Mesendoderm (in vitro differentiated cells): Measurements from ENCODE around the gene LY86.
A peak's percentile ranks its signal among the peaks of the same experiment; 100 is the strongest.

Experiments
- DNase-seq: peaks from one replicate; pipeline ENCODE4 v3.0.0; 2013
- H2AK5ac ChIP-seq: 2 replicates; pipeline ENCODE4 v1.6.1; 2013; ENCODE audit warnings: low read length, inconsistent platforms
- H2BK120ac ChIP-seq: 2 replicates; pipeline ENCODE4 v1.6.1; 2013; ENCODE audit warnings: low read depth, mild to moderate bottlenecking, low read length, moderate library complexity, mixed read lengths
- H2BK15ac ChIP-seq: replicated peaks from 2 replicates; pipeline ENCODE4 v1.6.1; 2013; ENCODE audit warnings: low read depth, mild to moderate bottlenecking, moderate library complexity
- H2BK5ac ChIP-seq: 2 replicates; pipeline ENCODE4 v1.6.1; 2013; ENCODE audit warnings: low read length, inconsistent platforms
- H3K18ac ChIP-seq: 2 replicates; pipeline ENCODE4 v1.6.1; 2013; ENCODE audit warnings: mild to moderate bottlenecking, low read length, mixed read lengths
- H3K23ac ChIP-seq: one replicate; pipeline ENCODE4 v1.6.1; 2013; ENCODE audit warnings: low read length
- H3K27ac ChIP-seq: 2 replicates; pipeline ENCODE4 v1.5.1; 2013; ENCODE audit warnings: low read depth, mild to moderate bottlenecking, inconsistent platforms, low read length, moderate library complexity
- H3K27me3 ChIP-seq: 2 replicates; pipeline ENCODE4 v1.6.1; 2013; ENCODE audit warnings: low read length, control low read depth, mild to moderate bottlenecking, inconsistent platforms; ENCODE audit not compliant: insufficient read depth, poor library complexity
- H3K36me3 ChIP-seq: 2 replicates; pipeline ENCODE4 v1.6.1; 2013; ENCODE audit warnings: low read length, inconsistent platforms; ENCODE audit not compliant: control insufficient read depth, insufficient read depth
- H3K4ac ChIP-seq: one replicate; pipeline ENCODE4 v1.6.1; 2013; ENCODE audit warnings: low read depth, mild to moderate bottlenecking, low read length, moderate library complexity
- H3K4me1 ChIP-seq: 2 replicates; pipeline ENCODE4 v1.6.1; 2013; ENCODE audit warnings: low read depth, low read length, inconsistent platforms; ENCODE audit not compliant: control insufficient read depth
- H3K4me2 ChIP-seq: 2 replicates; pipeline ENCODE4 v1.6.1; 2013; ENCODE audit warnings: low read length
- H3K4me3 ChIP-seq: 2 replicates; pipeline ENCODE4 v1.5.1; 2013; ENCODE audit warnings: mild to moderate bottlenecking, low read length
- H3K56ac ChIP-seq: one replicate; pipeline ENCODE4 v1.6.1; 2013; ENCODE audit warnings: low read length
- H3K79me1 ChIP-seq: 2 replicates; pipeline ENCODE4 v1.6.1; 2013; ENCODE audit warnings: low read length, inconsistent platforms
- H3K79me2 ChIP-seq: 2 replicates; pipeline ENCODE4 v1.6.1; 2013; ENCODE audit warnings: mild to moderate bottlenecking, low read length; ENCODE audit not compliant: control insufficient read depth, insufficient read depth
- H3K9ac ChIP-seq: 2 replicates; pipeline ENCODE4 v1.6.1; 2013; ENCODE audit warnings: low read length, inconsistent platforms
- H4K5ac ChIP-seq: one replicate; pipeline ENCODE4 v1.6.1; 2013; ENCODE audit warnings: low read length
- H4K8ac ChIP-seq: one replicate; pipeline ENCODE4 v1.6.1; 2013; ENCODE audit warnings: low read depth, mild to moderate bottlenecking, control low read depth, low read length, moderate library complexity
- WGBS: extraction: QIAGEN DNeasy Blood & Tissue Kit; methylation state at CpG from one replicate; pipeline ENCODE4 v1.1.7; 2013; ENCODE audit warnings: low lambda C conversion rate, missing lambda C conversion rate; ENCODE audit not compliant: insufficient coverage; ENCODE audit errors: extremely low coverage; 5-methylcytosine and 5-hydroxymethylcytosine counted together

Gene LY86

DNA sequence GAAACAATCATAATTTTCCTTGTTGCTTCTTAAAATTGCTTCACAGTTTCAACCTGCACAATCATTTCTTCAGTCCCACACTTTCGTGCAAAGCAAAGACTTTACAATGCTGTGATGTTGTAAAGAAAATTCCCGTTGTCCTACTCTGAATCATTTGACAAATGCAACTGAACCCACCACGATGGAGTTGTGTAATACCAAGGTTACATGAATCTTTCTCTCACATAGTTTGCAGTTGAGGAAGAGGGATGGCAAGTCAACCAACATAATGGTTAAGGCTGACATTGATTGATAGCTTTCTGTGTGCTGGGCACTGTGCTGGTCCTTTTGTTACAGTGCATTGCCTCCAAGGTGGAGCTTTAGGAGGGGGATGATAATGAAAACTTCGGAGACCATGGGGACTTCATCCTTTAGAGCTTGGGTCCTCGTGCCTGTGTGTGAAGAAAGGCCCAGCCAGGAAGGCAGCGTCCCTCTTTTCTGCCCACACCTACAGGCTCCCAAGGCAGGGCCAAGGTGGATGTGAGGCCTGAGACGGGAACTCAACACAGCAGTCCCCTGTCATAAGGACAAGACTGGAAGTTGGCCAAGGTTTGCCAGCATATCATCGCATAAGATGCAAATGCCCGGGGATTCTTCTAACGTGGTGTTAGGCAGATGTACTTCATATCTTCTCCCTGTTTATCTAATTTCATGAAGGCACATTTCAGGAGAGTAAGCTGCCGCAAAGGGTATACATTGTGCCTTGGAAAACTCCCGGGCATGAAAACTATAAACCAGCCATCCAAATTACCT is 96.9 kb downstream of the LY86 start:
- Histone ChIP-seq H3K4me2 (no peak overlapping the region), H3K56ac (no peak overlapping the region), H3K23ac (no peak overlapping the region), H2BK15ac (no peak overlapping the region), H3K4me1 (peaks cover 2% of the 10 kb centered on the region), H4K8ac (no peak overlapping the region), H3K4me3 (no peak overlapping the region), H3K9ac (no peak overlapping the region), H2AK5ac (no peak overlapping the region), H3K36me3 (no peaks in the 10 kb centered on the region), H3K79me1 (no peaks in the 10 kb centered on the region), H2BK120ac (no peak overlapping the region), H2BK5ac (no peak overlapping the region), H3K27ac (no peak overlapping the region), H3K4ac (no peak overlapping the region), H3K79me2 (no peaks in the 10 kb centered on the region), H3K27me3 (no peaks in the 10 kb centered on the region), H4K5ac (no peak overlapping the region), H3K18ac (no peak overlapping the region)
- no CpG with 5 or more reads among the region's 12 CpGs for WGBS
- no peak for DNase-seq

- Histone ChIP-seq H3K4ac (no peak overlapping the region), H3K79me1 (no peaks in the 10 kb centered on the region), H3K18ac (no peak overlapping the region), H3K9ac (no peak overlapping the region), H3K36me3 (no peaks in the 10 kb centered on the region), H3K4me2 (no peak overlapping the region), H3K4me3 (no peak overlapping the region), H4K5ac (no peak overlapping the region), H3K56ac (no peak overlapping the region), H4K8ac (no peak overlapping the region), H3K27me3 (no peaks in the 10 kb centered on the region), H3K79me2 (no peaks in the 10 kb centered on the region), H2AK5ac (no peak overlapping the region), H3K4me1 (peaks cover 2% of the 10 kb centered on the region), H2BK5ac (no peak overlapping the region), H3K27ac (no peak overlapping the region), H2BK15ac (no peak overlapping the region), H2BK120ac (no peak overlapping the region), H3K23ac (no peak overlapping the region)
- DNase-seq = no peak
- WGBS = no CpG with 5 or more reads among the region's 7 CpGs
Observed at GRCh38 chr6:6686176-6686575, 97.7 kb downstream of the LY86 start.

DNA sequence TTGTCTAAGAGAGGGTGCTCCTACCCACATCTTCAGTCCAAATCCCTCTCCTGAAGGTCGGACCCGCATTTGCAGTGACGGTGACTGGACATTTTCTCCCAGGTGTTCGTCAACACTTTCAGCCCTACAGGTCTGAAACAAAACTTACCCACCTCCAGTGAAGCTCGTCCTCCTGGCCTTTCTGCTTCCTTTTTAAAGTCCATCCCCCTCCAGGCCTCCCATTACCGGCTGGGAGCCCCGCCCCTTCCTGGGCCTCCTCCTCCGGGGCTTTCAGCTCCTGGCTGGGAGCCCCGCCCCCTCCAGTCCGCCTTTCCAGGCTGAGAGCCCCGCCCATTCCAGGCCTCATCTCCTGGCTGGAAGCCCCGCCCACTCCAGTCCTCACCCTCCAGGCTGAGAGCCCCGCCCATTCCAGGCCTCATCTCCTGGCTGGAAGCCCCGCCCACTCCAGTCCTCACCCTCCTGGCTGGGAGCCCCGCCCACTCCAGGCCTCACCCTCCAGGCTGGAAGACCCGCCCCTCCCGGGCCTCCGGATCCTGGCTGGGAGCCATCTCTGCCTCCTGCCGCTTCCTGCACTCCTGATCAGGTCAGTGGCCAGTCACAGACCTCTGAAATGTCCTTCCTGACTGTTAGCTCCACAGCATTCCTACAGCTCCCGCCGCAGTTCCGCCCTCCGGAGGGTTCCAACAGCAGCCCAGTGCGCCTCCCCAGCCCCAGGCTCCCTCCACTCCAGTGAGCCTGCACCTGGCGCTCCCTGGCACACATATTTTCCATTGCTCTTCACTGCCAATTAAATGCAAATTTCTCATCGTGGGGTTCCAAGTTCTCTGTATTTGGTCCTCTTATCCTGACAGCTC is 98.5 kb downstream of the LY86 start:
- no peaks in the 10 kb centered on the region for H3K79me1 ChIP-seq
- peaks cover 2% of the 10 kb centered on the region for H3K4me1 ChIP-seq
- peak overlapping the region; percentile 71 for H3K9ac ChIP-seq
- H2BK120ac ChIP-seq = no peak overlapping the region
- no peak overlapping the region for H2BK5ac ChIP-seq
- no peak overlapping the region for H4K5ac ChIP-seq
- no peak overlapping the region for H3K4ac ChIP-seq
- no peak overlapping the region for H3K23ac ChIP-seq
- peak overlapping the region; percentile 33 for H3K18ac ChIP-seq
- H3K27me3 ChIP-seq = no peaks in the 10 kb centered on the region
- no peak overlapping the region for H4K8ac ChIP-seq
- H3K27ac ChIP-seq = peak overlapping the region; percentile 68
- H3K4me3 ChIP-seq = peak overlapping the region; percentile 10
- no peak overlapping the region for H2AK5ac ChIP-seq
- no peak overlapping the region for H2BK15ac ChIP-seq
- no peaks in the 10 kb centered on the region for H3K79me2 ChIP-seq
- H3K56ac ChIP-seq = peak overlapping the region; percentile 85
- H3K36me3 ChIP-seq = no peaks in the 10 kb centered on the region
- peak overlapping the region; percentile 81 for H3K4me2 ChIP-seq
- peak; percentile 98 for DNase-seq
- WGBS = no CpG with 5 or more reads among the region's 26 CpGs

DNA sequence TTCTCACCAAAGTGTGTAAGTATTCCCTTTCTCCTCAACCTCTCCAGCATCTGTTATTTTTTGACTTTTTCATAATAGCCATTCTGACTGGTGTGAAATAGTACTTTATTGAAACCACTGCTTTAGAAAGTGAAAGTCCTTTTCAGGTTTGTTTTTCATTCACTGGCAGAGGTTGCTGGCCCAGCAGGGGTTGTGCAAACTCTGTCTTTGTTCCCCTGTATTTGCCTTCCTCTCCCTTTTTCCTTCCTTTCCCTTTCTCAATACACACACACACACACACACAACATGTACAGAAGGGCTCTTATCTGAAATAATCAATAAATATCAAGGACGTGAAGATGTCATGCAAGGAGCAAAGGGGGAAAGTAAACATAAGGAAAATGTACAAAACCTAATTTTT is 99.8 kb downstream of the LY86 start:
- Histone ChIP-seq H3K79me1 (no peaks in the 10 kb centered on the region), H3K27ac (no peak overlapping the region), H3K23ac (no peak overlapping the region), H2BK5ac (no peak overlapping the region), H2BK15ac (no peak overlapping the region), H3K9ac (no peak overlapping the region), H3K4me1 (peaks cover 2% of the 10 kb centered on the region), H3K27me3 (no peaks in the 10 kb centered on the region), H3K36me3 (no peaks in the 10 kb centered on the region), H3K4me3 (no peak overlapping the region), H2BK120ac (no peak overlapping the region), H3K79me2 (no peaks in the 10 kb centered on the region), H3K4me2 (no peak overlapping the region), H3K4ac (no peak overlapping the region), H4K8ac (no peak overlapping the region), H3K18ac (no peak overlapping the region), H2AK5ac (no peak overlapping the region), H3K56ac (no peak overlapping the region), H4K5ac (no peak overlapping the region)
- no peak for DNase-seq
- no CpG with 5 or more reads among the region's 1 CpG for WGBS

DNA sequence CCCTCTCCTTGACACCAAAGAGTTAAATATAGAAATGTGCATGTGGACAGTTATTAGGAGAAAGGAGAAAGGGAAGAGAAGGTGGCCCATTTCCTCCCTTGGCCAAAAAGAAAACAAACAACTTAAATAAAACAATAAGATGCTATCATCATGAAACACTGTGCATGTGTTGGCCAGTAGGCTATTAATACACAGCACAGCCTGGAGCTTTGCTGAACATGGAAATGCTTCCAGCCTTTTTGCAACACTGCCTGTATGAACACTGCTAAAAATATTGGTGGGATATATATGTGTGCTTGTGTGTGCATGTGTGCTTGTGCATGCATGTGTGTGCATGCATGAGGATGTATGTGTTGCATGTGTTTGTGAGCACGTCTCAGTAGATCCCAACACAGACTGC is 100.4 kb downstream of the LY86 start:
- H3K27me3 ChIP-seq = no peaks in the 10 kb centered on the region
- H2BK5ac ChIP-seq = no peak overlapping the region
- no peaks in the 10 kb centered on the region for H3K36me3 ChIP-seq
- H2AK5ac ChIP-seq = no peak overlapping the region
- H2BK15ac ChIP-seq = no peak overlapping the region
- no peak overlapping the region for H3K56ac ChIP-seq
- H4K5ac ChIP-seq = no peak overlapping the region
- no peaks in the 10 kb centered on the region for H3K79me1 ChIP-seq
- H3K4me3 ChIP-seq = no peak overlapping the region
- no peak overlapping the region for H3K18ac ChIP-seq
- H2BK120ac ChIP-seq = no peak overlapping the region
- no peaks in the 10 kb centered on the region for H3K79me2 ChIP-seq
- no CpG with 5 or more reads among the region's 1 CpG for WGBS
- no peak overlapping the region for H3K23ac ChIP-seq
- H3K4ac ChIP-seq = no peak overlapping the region
- DNase-seq = no peak
- no peak overlapping the region for H3K27ac ChIP-seq
- H3K4me1 ChIP-seq = peaks cover 2% of the 10 kb centered on the region
- H3K9ac ChIP-seq = no peak overlapping the region
- no peak overlapping the region for H3K4me2 ChIP-seq
- H4K8ac ChIP-seq = no peak overlapping the region
